Amniotic stem cell (primary cell): ENCODE data around the gene ABCF3.
A peak's percentile ranks its signal among the peaks of the same experiment; 100 is the strongest.

Experiments used
- DNase-seq: peaks from one replicate; lab custom pipeline; 2025; lab: John Stamatoyannopoulos, UW

The ABCF3 gene

DNA sequence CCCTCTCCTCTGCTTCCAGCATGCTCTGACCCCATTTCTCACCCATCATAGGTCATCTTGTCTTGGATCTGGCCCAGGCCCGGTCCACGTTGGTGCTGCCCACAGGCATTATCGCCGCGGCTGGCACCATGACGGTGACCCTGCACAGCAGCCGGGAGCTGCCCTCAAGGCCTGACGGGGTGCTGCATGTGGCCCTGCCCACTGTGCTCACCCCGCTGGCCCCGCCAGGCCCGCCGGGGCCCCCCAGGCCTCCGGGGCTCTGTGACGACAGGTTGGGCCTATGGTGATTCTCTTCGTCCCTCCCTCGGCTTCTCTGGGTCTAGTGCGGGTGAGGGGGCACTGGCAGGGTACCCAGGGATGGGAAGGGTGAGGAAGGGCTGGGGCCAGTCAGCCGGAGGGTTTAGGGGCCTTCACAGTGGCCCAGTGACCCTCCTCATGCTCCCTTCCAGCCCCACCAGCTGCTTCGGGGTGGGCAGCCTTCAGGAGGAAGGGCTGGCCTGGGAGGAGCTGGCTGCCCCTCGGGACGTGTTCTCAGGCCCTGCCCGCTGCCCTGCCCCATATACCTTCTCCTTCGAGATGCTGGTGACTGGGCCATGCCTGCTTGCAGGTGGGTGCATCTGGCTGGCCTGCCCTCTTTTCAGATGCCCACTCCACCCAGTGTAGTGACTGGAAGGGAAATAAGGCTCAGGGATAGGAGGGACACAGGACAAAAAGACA lies 47.3 kb downstream of the ABCF3 start:
- no peak for DNase-seq

- peak; percentile 15 for DNase-seq
Observed at GRCh38 chr3:184234224-184234623, 48.2 kb downstream of the ABCF3 start.

DNA sequence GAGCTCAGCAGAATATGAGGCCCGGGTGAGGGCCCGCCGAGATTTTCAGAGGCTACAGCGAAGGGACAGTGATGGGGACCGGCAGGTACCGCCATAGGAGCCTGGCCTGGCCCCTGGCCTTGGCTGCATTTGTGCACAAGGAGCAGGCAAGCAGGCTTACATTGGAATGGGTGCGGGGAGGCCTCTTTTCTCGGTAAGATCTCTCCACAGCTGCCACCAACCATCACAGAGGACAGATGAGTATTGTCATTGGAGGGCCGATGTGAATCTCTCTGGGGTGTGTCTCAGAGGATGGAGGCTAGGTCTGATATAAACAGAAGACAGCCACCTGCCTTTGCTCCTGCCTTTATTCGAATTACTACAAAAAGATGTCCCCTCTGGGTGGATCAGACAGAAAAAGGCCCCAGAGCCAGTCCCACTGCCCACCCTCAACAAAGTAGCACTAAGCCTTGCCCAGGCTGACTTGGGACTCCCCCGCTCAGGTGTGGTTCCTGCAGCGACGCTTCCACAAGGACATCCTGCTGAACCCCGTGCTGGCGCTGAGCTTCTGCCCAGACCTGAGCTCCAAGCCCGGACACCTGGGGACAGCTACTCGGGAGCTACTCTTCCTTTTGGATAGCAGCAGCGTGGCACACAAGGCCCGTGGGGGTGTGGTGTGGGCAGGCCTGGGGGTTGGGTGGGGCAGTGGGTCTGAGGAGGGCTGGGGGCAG lies 48.8 kb downstream of the ABCF3 start:
- DNase-seq, result no peak

GRCh38 chr3:184235381-184236032 lies 49.5 kb downstream of the ABCF3 start:
- no peak for DNase-seq

DNA sequence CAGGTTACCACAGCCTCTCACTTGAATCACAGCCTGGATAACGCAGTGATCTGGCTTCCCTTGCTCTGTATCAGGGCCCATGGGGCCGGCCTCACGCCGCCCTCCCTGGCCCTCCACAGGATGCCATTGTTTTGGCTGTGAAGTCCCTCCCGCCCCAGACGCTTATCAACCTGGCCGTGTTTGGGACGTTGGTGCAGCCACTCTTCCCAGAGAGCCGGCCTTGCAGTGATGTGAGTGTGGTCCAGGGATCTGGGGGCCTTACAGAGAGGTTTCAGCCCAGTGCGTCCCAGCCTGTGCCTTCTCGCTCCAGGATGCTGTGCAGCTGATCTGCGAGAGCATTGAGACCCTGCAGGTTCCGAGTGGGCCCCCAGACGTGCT lies 50.0 kb downstream of the ABCF3 start:
- no peak for DNase-seq

GRCh38 chr3:184236636-184237035 lies 50.6 kb downstream of the ABCF3 start:
- DNase-seq, result no peak

GRCh38 chr3:184237211-184237610 lies 51.2 kb downstream of the ABCF3 start:
- DNase-seq, result no peak

DNA sequence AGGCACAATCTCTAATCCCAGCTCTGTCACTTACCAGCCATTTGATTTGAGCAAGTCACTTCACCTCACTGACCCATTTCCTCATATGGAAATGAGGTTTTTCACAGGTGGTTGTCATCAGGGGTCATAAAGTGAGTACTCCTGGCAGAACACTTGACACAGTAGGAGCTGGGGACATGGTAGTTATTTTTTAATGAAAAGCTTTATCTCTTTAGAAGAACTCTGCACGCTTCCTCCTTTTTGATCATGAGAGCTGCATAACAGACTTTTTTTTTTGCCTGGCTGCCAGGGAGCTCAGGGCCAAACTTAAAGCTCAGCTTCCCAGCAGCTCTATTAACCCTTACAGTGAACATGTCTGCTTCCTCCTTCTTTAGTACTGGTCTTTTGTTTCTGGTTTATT lies 51.8 kb downstream of the ABCF3 start:
- DNase-seq, result no peak

- no peak for DNase-seq
Observed at GRCh38 chr3:184238246-184238818, 52.3 kb downstream of the ABCF3 start.

- no peak for DNase-seq
Observed at GRCh38 chr3:184239221-184239620, 53.2 kb downstream of the ABCF3 start.

GRCh38 chr3:184239708-184240107 lies 53.7 kb downstream of the ABCF3 start:
- DNase-seq, result no peak

DNA sequence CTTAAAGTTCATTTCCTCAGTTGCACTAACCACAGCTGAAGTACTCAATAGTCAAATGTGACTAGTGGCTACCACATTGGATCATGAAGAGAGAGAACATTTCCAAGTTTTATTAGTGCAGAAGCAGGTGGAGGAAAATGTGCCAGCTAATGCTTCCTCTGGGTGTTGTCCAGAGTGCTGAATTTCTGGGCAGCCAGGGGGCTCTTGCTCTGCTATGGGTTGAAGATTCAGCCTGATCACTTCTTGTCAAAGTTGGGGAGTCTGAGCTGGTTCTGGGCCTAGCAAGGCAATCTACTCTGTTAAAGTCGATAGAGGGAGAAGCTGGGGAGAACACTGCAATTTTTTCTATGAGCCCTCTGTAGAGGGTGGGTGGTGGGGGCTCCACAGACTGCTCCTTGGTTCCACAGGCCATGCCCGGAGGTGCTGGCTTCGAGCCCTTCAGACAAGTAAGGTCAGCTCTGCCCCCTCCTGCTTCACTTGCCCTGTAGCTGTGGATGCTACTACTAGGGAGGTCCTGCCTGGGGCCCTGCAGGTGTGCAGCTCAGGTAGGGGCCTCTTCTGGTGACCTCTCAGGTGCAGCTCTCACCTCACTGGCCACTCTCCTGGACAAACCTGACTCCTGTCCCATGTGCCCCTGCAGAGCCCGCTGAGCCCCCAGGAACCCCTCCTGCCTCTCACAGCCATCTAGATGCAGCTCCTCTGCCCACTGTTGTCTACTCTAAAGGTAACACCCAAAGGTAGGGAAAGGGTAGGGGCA lies 54.6 kb downstream of the ABCF3 start:
- no peak for DNase-seq

- no peak for DNase-seq
Observed at GRCh38 chr3:184241141-184241446, 55.1 kb downstream of the ABCF3 start.

GRCh38 chr3:184241447-184242296 lies 55.7 kb downstream of the ABCF3 start:
- DNase-seq, result no peak

- DNase-seq, result no peak
Observed at GRCh38 chr3:184242297-184242685, 56.3 kb downstream of the ABCF3 start.
